Large intestine (tissue), 3 donors: ENCODE results near the gene GHITM. TPM values are rescaled to one million over a fixed set of nuclear protein-coding genes. Genes with fewer than 3 reads are reported as not detected.
"Not testable (repeated sequence)": the region's sequence is repeated elsewhere in the genome, so short reads cannot be mapped to it uniquely, and the experiment has no call there.

Source experiments
- DNase-seq, 2 donors: peaks; one replicate each; pipeline versions ENCODE4 v3.0.0 to v3.0.0-alpha.2; 2013
- H3K27ac ChIP-seq: one replicate; pipeline ENCODE4 v1.5.1; 2013; ENCODE audit warnings: low read length
- H3K27me3 ChIP-seq: 2 replicates; pipeline ENCODE4 v1.6.1; 2013; ENCODE audit warnings: low read length; ENCODE audit not compliant: control insufficient read depth, insufficient read depth
- H3K36me3 ChIP-seq: 2 replicates; pipeline ENCODE4 v1.6.1; 2013; ENCODE audit warnings: low read length; ENCODE audit not compliant: control insufficient read depth, insufficient read depth
- H3K4me1 ChIP-seq: one replicate; pipeline ENCODE4 v1.6.1; 2013; ENCODE audit warnings: low read length; ENCODE audit not compliant: control insufficient read depth, insufficient read depth
- H3K4me3 ChIP-seq: one replicate; pipeline ENCODE4 v1.5.1; 2013; ENCODE audit warnings: low read length
- H3K9me3 ChIP-seq: one replicate; pipeline ENCODE4 v1.6.1; 2013; ENCODE audit warnings: mild to moderate bottlenecking, low read depth, low read length, moderate library complexity; ENCODE audit not compliant: control insufficient read depth
- WGBS: methylation state at CpG from one replicate; pipeline ENCODE4 v1.1.5; 2013; ENCODE audit warnings: low lambda C conversion rate; ENCODE audit not compliant: insufficient coverage; 5-methylcytosine and 5-hydroxymethylcytosine counted together
- polyA plus RNA-seq: library from polyadenylated mRNA; unstranded; fragments of 120-200 nt; gene quantifications from one replicate; pipeline ENCODE4 v1.2.1, GENCODE V29; 2013

GHITM gene
- polyA plus RNA-seq, 1 donor, result 135 TPM

DNA sequence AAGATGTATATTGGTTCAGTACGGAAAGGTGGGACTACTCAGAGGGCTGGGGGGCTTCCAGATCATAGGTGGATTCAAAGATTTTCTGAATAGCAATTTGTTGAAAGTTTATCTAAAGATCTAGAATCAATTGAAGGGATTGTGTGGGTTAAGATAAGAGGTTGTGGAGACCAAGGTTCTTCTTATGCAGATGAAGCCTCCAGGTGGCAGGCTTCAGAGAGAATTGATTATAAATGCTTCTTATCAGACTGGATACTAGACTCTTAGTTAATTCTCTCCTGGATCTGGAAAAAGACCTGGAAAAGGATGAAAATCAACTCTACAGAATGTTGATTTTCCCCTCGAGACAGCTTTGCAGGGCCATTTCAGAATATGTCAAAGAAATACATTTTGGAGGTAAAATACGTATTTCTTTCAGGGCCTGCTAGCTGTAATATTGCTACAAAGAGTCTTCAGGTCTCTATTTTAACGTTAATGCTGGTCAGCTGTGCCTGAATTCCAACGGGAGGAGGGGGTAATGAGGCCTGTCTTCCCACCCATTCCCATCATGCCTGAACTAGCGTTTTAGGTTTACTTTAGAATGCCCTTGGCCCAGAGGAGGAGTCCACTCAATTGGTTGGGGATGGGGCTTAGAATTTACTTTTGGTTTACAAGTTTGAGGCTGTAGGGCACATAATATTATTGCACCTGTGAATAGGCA is 21.5 kb downstream of the GHITM start:
- no peaks in the 10 kb centered on the region for H3K9me3 ChIP-seq
- no peaks in the 10 kb centered on the region for H3K27me3 ChIP-seq
- peaks cover 7% of the 10 kb centered on the region for H3K4me1 ChIP-seq
- no peak for DNase-seq
- H3K27ac ChIP-seq, result no peak overlapping the region
- no CpG with 5 or more reads among the region's 6 CpGs for WGBS
- no peaks in the 10 kb centered on the region for H3K36me3 ChIP-seq
- H3K4me3 ChIP-seq, result no peak overlapping the region

GRCh38 chr10:84163996-84164395 is 24.7 kb downstream of the GHITM start:
- peaks cover 5% of the 10 kb centered on the region for H3K4me1 ChIP-seq
- no peak overlapping the region for H3K27ac ChIP-seq
- H3K4me3 ChIP-seq, result no peak overlapping the region
- no peaks in the 10 kb centered on the region for H3K27me3 ChIP-seq
- no peaks in the 10 kb centered on the region for H3K36me3 ChIP-seq
- H3K9me3 ChIP-seq, result no peaks in the 10 kb centered on the region
- no peak for DNase-seq
- WGBS, result no CpG with 5 or more reads among the region's 2 CpGs

DNA sequence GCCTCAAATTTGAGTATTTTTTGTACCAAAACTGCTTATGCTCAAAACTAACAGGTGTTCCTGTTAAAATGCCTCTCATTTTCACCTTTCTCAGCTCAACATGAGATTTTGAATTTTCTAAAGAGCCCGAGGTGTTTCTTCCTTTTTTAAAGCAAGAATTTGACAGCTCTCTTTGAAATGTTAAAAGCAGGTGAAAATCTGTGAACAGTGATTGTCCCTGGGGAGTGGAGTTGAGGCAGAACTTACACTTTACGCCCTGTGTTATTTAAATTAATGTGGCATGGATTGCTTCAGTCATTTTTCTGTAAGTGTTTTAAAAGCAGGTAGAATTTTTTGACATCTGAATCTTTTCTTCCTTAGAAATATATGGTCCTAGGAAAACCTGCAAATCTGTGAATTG is 25.1 kb downstream of the GHITM start:
- Histone ChIP-seq H3K9me3 (no peaks in the 10 kb centered on the region), H3K4me3 (no peak overlapping the region), H3K27ac (no peak overlapping the region), H3K27me3 (no peaks in the 10 kb centered on the region), H3K36me3 (no peaks in the 10 kb centered on the region), H3K4me1 (peaks cover under 1% of the 10 kb centered on the region)
- WGBS, result 63% methylated on average over 2 of the region's 2 CpGs
- DNase-seq, result no peak

GRCh38 chr10:84166620-84167288 is 27.4 kb downstream of the GHITM start:
- Histone ChIP-seq H3K4me1 (no peaks in the 10 kb centered on the region), H3K9me3 (no peaks in the 10 kb centered on the region), H3K27ac (no peak overlapping the region), H3K36me3 (no peaks in the 10 kb centered on the region), H3K4me3 (no peak overlapping the region), H3K27me3 (no peaks in the 10 kb centered on the region)
- DNase-seq, result no peak
- WGBS, result no CpG with 5 or more reads among the region's 4 CpGs

- not testable (repeated sequence) for DNase-seq, H3K36me3 ChIP-seq, H3K27me3 ChIP-seq, H3K27ac ChIP-seq, H3K9me3 ChIP-seq, H3K4me3 ChIP-seq, H3K4me1 ChIP-seq
- WGBS, result no CpG with 5 or more reads among the region's 2 CpGs
Measured at GRCh38 chr10:84167289-84167653, 28.0 kb downstream of the GHITM start.

- not testable (repeated sequence) for H3K4me3 ChIP-seq, DNase-seq, H3K27ac ChIP-seq, H3K9me3 ChIP-seq, H3K36me3 ChIP-seq, H3K27me3 ChIP-seq
- H3K4me1 ChIP-seq, result peaks cover 12% of the 10 kb centered on the region
- WGBS, result no CpG with 5 or more reads among the region's 10 CpGs
Measured at GRCh38 chr10:84168382-84168781, 29.1 kb downstream of the GHITM start.

DNA sequence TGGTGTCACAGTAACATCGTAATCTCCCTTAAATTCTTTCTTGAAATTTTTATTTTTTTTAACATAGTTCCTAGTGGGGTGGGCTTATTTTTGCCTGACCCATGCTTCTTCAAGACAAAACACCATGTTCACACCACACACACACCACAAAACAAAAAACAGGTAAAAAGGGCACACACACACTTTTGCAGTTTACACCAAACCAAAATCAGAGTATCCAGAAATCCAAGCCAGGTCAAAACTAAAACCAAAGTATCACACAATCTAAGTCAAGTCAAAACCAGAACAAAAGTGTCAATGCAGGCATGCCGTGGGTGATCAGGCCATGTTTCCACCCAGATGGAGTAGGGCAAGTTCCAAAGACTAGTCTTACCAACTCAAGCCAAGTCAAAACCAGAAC is 31.9 kb downstream of the GHITM start:
- not testable (repeated sequence) for H3K27ac ChIP-seq, H3K36me3 ChIP-seq, H3K27me3 ChIP-seq, DNase-seq, H3K9me3 ChIP-seq, H3K4me3 ChIP-seq
- WGBS, result 100% methylated on average over 1 of the region's 2 CpGs
- H3K4me1 ChIP-seq, result peaks cover 18% of the 10 kb centered on the region

DNA sequence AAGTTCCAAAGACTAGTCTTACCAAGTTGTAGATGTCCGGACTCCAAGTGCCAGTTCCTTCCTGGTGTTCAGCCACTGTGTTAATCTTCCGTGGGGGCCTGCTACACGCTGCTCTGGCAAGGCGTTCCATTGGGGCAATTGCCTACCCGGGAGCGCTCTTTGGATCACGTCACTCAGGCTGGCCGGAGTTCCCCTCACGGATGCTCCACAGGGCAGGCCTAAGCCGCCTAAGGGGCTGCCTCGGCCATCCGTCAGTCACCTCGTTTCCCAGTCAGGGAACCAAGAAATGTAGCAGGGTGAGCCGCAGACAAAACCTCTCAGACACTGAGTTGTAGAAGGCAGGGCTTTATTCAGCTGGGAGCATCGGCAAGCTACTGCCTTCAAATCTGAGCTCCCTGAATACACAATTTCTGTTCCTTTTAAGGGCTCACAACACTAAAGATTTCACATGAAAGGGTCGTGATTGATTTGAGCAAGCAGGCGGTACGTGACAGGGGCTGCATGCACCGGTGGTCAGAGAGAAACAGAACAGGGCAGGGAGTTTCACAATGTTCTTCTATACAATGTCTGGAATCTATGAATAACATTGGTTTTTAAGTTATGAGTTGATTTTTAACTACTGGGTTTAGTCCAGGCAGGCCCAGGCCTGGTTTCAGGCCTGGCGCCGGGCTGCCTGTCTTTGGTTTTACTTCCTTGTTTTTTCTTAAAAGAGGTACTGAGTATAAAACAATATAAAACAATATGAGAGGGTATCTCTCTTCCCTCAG is 32.6 kb downstream of the GHITM start:
- not testable (repeated sequence) for H3K27me3 ChIP-seq, H3K9me3 ChIP-seq, H3K36me3 ChIP-seq, DNase-seq, H3K4me3 ChIP-seq
- H3K27ac ChIP-seq, result peak overlapping the region; percentile 79
- no CpG with 5 or more reads among the region's 21 CpGs for WGBS
- peaks cover 18% of the 10 kb centered on the region for H3K4me1 ChIP-seq

DNA sequence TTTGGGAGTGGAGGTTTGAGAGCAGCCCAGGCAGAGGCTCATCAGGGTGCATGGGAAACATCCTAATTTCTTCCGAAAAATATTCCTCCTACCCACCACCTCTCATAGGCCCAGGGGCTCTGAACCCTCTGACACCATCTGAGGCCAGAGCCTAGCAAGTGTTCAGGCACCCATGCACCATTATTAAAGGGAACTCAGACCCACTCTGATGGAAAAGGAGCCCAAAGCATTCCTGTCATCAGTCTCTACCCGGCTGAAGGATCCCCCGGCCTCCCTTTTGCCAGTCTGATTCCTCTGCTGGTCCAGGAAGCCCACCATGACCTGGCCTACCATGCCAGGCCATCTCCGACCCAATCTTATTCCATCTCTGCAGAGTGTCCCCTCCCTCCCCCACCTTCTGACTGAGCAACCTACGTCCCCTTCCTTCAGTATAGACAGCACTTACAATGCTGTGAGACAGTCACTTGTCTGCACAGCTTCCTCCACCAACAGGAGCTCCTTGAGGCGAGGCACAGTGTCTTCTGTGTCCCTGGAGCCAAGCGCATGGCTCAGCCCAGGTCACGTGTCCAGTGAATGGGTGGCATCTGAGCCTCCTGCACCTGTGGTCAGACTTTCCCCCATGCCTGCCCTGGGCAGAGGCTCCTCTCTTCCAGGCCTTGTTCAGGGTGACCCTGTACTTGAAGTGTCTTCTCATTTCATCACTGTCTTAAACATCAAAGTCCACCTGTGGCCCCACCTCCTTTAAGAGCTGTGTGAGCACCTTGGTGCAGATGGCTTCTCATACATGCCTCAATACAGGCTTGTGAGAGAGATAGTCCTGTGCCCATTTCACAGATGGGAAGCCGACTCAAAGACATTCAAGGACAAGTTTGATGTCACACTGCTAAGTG is 33.4 kb downstream of the GHITM start:
- no peaks in the 10 kb centered on the region for H3K36me3 ChIP-seq
- no peaks in the 10 kb centered on the region for H3K9me3 ChIP-seq
- peaks cover 18% of the 10 kb centered on the region for H3K4me1 ChIP-seq
- DNase-seq, result peak in 1 of 2 donors; percentile 40
- H3K27me3 ChIP-seq, result no peaks in the 10 kb centered on the region
- no peak overlapping the region for H3K4me3 ChIP-seq
- WGBS, result no CpG with 5 or more reads among the region's 9 CpGs
- peak overlapping the region; percentile 79 for H3K27ac ChIP-seq

GRCh38 chr10:84173501-84173929 is 34.2 kb downstream of the GHITM start, which contains the start of gene GPR15LG:
TSS of gene GPR15LG (plus strand) at chr10:84173801. CDS start at chr10:84173852, 51 bp downstream.
- Histone ChIP-seq H3K4me3 (no peak within 1 kb of the TSS), H3K27ac (peak within 1 kb of the TSS; percentile 79)
- peak; percentile 71 to 80 for DNase-seq

More at GRCh38 chr10:84173501-84173929, 34.2 kb downstream of the GHITM start, which contains the start of gene GPR15LG:
- no peaks in the 10 kb centered on the region for H3K27me3 ChIP-seq
- no peaks in the 10 kb centered on the region for H3K36me3 ChIP-seq
- no peaks in the 10 kb centered on the region for H3K9me3 ChIP-seq
- 40% methylated on average over 1 of the region's 2 CpGs for WGBS
- peaks cover 18% of the 10 kb centered on the region for H3K4me1 ChIP-seq
